ENCODE data around the gene SYNJ2.

Gene SYNJ2

DNA sequence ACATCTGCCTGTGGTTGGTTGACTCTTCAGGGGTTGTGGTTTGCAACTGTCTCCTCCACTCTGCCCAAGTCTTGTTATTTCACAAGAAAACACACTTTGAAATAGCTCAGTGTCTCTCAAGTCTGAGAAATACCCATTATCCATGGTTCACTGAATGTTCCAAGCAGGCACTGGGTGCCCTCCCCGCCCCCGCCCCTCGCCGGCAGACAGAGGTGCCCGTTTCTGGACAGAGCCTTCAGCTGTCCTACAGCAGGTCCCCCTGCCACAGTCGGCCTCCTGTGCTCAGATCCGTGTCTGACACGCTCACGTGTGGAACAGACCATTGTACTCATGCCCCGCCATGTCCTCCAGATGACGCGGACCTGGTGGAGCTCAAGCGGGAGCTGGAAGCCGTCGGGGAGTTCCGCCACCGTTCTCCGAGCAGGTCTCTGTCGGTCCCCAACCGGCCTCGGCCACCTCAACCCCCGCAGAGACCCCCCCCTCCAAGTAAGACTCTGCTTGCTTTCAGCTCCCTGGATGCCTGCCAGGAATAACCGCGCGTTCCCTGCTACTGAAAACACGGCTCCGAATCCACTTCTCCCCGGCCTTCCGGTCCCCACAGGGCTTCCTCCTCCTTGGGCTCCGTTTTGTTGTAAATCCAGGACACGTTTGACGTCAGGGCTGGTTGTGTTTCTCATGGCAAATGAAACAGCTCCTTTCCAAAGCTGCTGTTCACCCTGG is 105.0 kb downstream of the SYNJ2 start:
- FAIRE-seq = no peak

DNA sequence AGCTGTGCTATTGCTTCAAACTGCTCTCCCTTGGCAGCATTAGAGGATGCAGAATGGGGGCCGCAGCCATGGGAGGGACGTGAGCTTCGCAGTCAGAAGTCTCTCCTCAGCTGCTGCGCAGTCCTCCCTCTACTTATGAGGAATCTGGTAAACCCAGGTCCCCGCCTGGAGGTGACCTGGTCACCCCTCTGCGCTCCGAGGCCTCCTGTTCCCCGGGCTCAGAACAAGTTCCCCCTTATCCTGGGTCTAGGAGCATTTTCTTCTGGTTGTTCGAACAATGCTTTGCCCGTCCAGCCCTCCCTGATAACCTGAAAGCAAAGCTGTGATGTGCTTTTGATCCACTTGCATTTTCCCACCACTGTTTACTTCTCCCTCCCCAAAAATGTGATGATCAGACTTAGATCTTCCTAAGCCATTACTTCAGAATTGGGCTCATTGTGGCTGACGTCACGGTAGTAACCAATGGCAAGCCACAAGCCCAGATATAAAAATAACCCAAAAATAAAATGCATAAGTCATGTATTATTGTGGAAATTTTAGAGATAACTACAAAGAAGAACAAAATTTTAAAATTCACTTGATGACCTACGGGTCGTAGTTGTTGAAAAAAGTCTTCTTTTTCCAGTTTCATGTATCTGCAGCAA is 105.7 kb downstream of the SYNJ2 start:
- FAIRE-seq = no peak

DNA sequence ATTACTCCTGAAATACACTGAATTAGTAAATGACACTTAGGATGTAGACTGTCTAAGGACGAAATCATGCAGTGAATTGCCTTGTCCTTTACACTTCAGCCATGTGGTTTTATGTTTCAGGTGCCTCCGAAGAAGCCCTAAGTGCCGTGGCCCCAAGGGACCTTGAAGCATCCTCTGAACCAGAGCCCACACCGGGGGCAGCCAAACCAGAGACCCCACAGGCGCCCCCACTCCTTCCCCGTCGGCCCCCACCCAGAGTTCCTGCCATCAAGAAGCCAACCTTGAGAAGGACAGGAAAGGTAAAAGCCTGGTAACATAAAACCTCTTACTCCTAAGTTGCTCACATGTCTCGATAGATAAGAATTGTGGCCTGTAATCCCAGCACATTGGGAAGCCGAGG is 111.1 kb downstream of the SYNJ2 start:
- FAIRE-seq = no peak

DNA sequence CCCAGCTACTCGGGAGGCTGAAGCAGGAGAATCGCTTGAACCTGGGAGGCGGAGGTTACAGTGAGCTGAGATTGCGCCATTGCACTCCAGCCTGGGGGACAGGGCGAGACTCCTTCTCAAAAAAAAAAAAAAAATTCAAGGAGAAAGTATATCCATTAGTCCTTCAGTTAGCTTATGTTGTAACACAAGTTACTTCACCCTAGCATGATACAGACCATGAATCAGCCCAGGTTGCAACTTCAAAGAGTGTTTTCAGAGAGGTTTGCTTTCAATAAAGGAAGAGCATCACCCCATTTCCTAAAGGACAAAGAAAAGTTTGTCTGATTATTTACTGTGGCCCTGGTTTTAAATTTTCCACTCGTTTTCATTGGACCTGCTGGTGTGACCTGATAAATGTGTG is 113.4 kb downstream of the SYNJ2 start:
- FAIRE-seq = no peak

DNA sequence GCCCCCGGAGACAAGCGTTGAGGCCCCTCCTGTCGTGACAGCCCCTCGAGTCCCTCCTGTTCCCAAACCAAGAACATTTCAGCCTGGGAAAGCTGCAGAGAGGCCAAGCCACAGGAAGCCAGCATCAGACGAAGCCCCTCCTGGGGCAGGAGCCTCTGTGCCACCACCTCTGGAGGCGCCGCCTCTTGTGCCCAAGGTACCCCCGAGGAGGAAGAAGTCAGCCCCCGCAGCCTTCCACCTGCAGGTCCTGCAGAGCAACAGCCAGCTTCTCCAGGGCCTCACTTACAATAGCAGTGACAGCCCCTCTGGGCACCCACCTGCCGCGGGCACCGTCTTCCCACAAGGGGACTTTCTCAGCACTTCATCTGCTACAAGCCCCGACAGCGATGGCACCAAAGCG is 114.0 kb downstream of the SYNJ2 start:
- FAIRE-seq = no peak

DNA sequence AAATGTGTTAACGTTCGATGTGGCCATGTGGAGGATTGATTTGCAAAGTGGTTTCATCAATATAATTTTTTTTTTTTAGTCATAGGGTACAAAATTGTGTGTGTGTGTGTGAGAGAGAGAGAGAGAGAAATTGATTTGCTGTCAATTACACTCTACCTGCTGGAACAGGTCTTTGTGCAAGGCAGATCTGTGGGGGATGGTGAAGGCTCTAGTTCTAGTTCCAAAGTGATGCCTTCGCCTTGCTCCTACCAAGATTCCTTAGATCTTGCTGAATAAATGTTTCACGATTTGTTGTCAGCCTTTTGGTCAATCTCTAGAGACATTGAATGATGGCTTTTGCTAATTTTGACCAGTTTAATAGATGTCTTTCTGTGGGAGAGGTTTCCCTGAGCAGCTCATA is 121.6 kb downstream of the SYNJ2 start:
- no peak for FAIRE-seq

DNA sequence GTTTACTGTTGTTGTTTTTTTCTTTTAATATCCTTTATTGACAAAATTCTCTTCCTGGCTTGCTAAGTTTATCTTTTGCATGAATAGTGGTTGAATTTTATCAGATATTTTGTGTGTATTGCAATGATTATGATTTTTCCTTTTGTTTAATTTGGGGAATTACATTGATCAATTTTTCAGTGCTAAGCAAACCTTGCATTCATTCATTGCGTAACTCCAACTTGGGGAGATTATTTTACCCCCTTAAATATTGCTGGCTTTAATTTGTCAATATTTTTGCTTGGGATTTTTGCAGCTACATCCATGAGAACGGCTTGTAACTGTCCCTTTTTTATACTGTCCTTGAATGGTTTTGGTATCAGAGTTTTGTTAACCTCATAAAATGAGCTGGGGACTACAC is 123.0 kb downstream of the SYNJ2 start:
- no peak for FAIRE-seq

DNA sequence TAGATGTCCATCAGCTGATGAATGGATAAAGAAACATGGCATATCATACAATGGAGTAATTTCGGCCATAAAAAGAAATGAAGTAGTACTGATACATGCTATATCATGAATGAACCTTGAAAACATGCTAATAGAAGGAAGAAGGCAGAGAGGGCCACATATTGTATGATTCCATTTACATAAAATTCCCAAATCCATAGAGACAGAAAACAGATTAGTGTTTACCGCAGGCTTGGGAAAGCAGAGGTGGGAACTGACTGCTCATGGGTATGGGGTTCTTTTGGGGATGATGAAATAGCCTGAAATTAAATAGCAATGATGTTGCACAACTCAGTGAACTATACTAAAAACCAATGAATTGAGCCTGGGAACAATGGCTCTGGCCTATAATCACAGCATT is 128.1 kb downstream of the SYNJ2 start:
- FAIRE-seq = no peak

DNA sequence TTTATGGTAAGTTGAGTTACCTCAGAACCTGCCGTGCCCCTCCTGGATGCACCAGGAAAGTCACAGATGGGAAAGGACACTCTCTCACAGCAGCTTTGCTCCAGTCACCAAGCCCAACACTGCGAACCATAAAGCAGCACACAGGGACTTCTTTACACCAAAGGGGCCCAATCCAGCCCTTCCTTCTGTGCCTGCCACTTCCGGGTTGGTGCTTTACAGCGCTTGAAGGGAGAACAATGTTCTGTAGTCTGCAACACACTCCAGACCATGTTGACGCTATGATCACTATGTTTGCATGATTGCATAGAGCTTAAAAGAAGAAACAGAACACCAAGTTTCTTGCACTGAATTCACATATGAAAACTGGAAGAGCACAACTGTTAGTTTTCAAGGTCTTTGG is 129.3 kb downstream of the SYNJ2 start:
- FAIRE-seq = no peak

DNA sequence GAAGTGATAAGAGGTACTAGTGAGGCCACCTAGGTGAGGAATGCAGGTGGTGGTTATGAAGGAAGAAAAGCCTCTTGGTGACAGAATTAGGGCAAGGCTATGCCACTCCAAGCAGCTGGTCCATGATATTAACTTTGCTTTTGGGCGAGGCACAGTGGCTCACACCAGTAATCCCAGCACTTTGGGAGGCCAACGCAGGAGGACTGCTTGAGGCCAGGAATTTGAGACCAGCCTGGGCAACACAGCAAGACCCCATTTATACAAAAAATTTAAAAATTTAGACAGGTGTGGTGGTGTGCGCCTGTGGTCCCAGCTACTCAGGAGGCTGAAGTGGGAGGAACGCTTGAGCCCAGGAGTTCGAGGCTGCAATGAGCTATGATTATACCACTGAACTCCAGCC is 130.3 kb downstream of the SYNJ2 start:
- no peak for FAIRE-seq

DNA sequence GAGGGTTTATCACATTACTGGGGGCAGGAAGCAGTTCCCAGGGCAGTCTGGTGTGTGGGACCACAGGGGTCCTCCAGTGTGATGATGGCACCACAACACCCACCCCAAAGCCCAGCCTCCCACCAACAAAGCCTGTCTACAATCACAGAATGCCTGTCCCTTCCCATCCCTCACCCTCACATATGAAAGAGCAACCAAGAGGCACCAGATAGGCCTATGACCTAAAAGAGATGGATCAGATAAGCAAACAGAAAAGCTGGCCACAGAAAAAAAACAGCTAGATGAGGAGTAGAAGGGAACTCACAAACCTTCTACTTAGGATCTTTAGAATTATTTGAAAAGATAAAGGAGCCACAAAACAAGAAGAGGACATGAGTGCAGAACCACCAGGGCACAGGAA is 132.1 kb downstream of the SYNJ2 start:
- no peak for FAIRE-seq

DNA sequence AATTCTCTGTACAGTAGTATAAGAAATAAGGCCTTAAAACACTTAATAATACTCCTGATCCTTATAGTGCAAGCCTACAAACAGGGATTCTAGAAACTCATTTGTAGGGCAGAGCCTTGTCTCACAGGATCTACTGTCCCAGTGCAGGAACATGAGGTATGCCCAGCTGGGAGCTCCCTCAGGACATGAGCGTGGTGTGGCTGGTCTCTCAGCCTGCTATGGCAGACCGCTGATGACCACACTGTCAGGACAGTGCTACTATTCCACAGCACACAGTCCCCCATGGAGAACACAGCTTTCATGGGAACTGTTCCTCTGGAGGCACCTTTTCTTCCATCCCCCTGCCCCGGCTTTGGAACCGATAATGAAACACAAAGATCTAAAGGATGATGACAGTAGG is 133.4 kb downstream of the SYNJ2 start:
- no peak for FAIRE-seq

DNA sequence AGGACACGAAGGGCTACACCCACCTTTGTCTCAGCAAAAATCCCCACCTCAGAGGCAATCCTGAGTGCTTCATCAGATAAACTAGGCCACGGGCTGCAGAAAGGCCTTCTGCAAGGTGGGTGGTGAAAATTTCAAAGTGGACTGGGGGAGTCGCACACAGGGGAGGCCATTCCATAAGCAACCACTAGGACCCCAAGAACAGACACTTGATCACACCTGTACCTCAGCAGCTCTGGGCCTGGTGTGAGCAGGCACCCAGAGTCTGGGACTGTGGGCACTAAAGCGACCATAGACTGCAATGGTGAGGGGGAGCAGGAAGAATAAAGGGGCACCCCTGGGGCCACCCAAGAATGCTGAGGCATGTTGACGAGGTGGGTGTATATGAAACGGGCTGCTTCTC is 133.8 kb downstream of the SYNJ2 start:
- FAIRE-seq = no peak

DNA sequence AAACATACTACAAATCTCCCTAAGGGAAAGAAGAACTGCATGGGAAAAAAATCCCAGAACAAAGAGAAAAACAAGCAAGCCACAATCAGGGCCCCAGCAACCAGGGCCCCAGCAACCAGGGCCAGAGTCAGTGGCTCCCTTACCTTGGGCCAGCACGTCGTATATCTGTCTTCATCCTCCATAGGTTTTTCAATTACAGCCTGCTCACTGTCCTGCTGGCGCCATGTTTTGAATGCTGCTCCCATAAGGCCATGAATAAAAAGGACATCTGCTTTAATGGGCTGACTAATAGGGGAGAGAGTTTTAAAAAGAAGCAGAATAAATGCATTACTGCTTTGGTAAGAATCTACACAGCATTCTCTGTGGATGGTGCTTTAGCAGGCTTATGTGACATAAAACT is 137.2 kb downstream of the SYNJ2 start:
- no peak for FAIRE-seq

DNA sequence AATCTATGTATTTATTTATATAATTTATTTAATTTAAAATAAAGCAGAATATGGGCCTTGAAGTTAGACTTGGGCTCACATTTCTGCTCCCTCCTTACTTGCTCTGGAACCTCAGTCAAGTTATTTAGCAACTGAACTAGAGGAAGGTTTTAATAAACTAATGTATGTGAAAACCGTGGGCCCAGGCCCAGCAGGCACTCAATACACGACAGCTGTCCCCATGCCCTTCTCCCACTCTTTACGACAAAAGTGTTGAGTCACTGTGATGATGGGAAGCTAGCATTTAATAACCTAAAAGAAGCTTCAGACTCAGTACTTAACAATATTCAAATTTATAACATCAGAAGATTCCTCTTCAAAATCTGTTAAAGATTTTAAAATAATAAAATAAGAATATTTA is 139.7 kb downstream of the SYNJ2 start:
- no peak for FAIRE-seq

DNA sequence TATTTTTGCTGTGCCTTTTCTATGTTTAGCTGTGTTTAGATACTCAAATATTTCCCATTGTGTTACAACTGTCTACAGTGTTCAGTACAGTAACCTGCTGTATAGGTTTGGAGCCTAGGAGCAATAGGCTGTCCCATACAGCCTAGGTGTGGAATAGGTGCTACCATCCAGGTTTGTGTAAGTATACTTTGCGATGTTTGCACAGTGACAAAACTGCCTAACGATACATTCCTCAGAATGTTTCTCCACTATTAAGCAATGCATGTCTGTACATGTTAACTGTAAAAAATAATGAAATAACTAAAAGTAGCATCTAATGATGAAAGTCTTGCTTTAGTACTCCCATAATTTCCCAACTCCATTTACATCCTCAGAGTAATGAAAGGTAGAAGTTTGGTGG is 140.4 kb downstream of the SYNJ2 start:
- no peak for FAIRE-seq

DNA sequence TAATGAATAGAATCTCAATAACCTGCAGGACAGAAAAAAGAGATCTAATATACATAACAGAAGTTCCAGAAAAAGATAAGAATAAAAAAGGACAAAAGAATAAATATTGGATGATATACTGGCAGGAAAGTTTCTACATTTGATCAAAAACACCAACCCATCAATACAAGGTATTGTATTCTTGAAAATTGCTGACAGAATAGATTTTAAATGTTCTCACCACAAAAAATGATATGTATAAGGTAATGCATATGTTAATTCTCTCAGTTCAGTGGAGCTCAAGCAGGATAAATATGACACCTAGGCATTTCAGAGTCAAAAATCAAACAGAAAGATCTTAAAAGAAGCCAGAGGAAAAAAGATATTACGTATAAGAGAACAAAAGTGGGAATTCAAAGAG is 142.6 kb downstream of the SYNJ2 start:
- FAIRE-seq = no peak

DNA sequence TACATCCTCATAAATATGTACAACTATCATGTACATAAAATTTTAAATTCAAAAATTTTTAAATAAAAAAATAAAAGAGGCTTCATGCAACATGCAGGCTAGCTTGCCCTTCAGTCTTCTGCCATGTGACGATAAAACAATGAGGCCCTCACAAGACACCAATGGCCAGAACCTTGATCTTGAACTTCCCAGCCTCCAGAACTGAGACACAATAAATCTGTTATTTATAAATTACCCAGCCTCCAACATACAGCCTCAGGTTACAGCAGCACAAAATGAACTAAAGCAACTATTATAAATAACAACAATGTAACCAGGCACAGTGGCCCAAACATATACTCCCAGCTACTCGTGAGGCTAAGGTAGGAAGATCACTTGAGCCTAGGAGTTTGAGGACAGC is 143.6 kb downstream of the SYNJ2 start:
- no peak for FAIRE-seq

DNA sequence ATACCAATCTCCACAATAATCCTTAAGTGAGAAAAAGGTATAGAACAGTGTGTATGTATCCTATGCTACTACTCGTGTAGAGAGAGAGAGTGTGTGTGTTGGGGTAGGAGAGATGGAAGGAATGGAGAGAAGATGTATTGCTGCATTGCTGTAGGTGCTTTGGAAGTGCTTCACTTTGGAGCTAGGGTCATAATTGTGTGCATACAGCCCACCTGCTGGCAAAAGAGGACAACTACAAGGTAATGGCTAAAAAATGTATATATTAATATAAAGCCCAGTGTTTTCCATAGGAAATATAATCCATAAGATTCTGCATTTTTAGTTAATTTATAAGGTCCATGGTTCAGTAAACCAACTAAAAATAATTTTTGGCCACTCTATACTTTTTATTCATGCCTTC is 150.3 kb downstream of the SYNJ2 start:
- FAIRE-seq = peak; percentile 68

DNA sequence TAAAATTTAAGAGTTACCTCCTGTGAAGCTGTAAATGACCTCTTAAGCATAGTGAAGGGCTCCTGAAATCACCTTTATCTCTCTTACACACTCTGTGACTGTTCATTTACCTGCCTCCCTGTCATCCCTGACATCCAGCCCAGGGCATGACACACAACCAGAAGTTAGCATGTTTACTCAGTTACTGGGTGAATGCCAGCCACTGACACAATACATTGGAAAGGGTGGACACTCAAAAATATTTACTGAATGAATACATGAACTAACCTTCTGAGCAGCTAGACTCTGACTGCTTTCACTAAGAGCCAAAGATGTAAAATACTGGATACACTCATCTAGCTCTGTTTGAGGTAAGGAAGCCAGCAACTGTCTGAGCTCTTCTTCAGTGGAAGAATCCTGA is 161.1 kb downstream of the SYNJ2 start:
- FAIRE-seq = no peak

DNA sequence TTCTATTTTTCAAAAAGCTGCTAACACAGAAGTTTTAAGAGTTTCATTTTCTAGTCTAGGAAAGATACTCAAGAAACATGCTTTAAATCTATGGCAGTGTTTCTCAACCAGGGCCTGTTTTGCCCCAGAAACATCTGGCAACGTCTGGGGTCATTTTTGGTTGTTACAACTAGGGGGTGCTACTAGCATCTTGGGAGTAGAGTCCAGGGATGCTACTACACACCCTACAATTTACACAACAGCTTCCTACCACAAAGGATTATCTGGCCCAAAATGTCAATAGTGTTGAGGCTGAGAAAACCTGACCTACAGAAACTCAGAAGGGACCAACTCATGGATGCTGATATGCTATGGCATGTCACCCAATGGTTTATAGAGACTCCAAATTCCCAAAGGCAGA is 162.0 kb downstream of the SYNJ2 start:
- FAIRE-seq = no peak
